Neural progenitor cell (in vitro differentiated cells): ENCODE data around the gene CNN3. TPM values are rescaled to one million over a fixed set of nuclear protein-coding genes. Genes with fewer than 3 reads are reported as not detected.

ENCODE experiments used
- DNase-seq: peaks from one replicate; pipeline ENCODE4 v3.0.0-alpha.2; 2016; ENCODE audit warnings: low spot score
- H2AFZ ChIP-seq: fragments of 200-600 bp; sonication (generic); replicated peaks from 2 replicates; pipeline ENCODE4 v1.6.1; 2016; ENCODE audit warnings: antibody characterized with exemption
- H3F3A ChIP-seq: fragments of 200-600 bp; sonication (generic); 2 replicates; pipeline ENCODE4 v1.6.1; 2016; ENCODE audit warnings: antibody characterized with exemption, low read depth
- H3K27ac ChIP-seq: fragments of 200-600 bp; sonication (generic); 2 replicates; pipeline ENCODE4 v1.5.1; 2016; ENCODE audit warnings: mild to moderate bottlenecking
- H3K27me3 ChIP-seq: fragments of 200-600 bp; sonication (generic); 2 replicates; pipeline ENCODE4 v1.6.1; 2016; ENCODE audit warnings: mild to moderate bottlenecking, moderate library complexity
- H3K36me3 ChIP-seq: fragments of 200-600 bp; sonication (generic); 2 replicates; pipeline ENCODE4 v1.5.1; 2016
- H3K4me1 ChIP-seq: fragments of 200-600 bp; sonication (generic); 2 replicates; pipeline ENCODE4 v1.6.1; 2016; ENCODE audit warnings: mixed run types
- H3K4me2 ChIP-seq: fragments of 200-600 bp; sonication (generic); 2 replicates; pipeline ENCODE4 v1.6.1; 2016
- H3K4me3 ChIP-seq: fragments of 200-600 bp; sonication (generic); 2 replicates; pipeline ENCODE4 v1.5.1; 2016
- H3K79me2 ChIP-seq: fragments of 200-600 bp; sonication (generic); 2 replicates; pipeline ENCODE4 v1.6.1; 2016; ENCODE audit warnings: low read depth
- H3K9ac ChIP-seq: fragments of 200-600 bp; sonication (generic); 2 replicates; pipeline ENCODE4 v1.6.1; 2016
- H3K9me3 ChIP-seq: fragments of 200-600 bp; sonication (generic); 2 replicates; pipeline ENCODE4 v1.5.1; 2016; ENCODE audit warnings: low read depth
- H4K20me1 ChIP-seq: fragments of 200-600 bp; sonication (generic); 2 replicates; pipeline ENCODE4 v1.6.1; 2016; ENCODE audit warnings: low read depth
- H3K27ac Mint-ChIP-seq: 3 replicates; pipeline ENCODE4 v1.8.0; 2021; ENCODE audit warnings: mixed read lengths
- H3K27me3 Mint-ChIP-seq: 2 replicates; pipeline ENCODE4 v1.8.0; 2022; ENCODE audit warnings: low read depth, mild to moderate bottlenecking, inconsistent platforms, moderate library complexity, mixed read lengths; ENCODE audit not compliant: insufficient read depth
- H3K36me3 Mint-ChIP-seq: 3 replicates; pipeline ENCODE4 v1.8.0; 2021; ENCODE audit warnings: mixed read lengths
- H3K4me1 Mint-ChIP-seq: 3 replicates; pipeline ENCODE4 v1.8.0; 2021; ENCODE audit warnings: mixed read lengths
- H3K4me3 Mint-ChIP-seq: 3 replicates; pipeline ENCODE4 v1.8.0; 2021; ENCODE audit warnings: mild to moderate bottlenecking, moderate library complexity, mixed read lengths
- H3K9me3 Mint-ChIP-seq: 3 replicates; pipeline ENCODE4 v1.8.0; 2020; ENCODE audit warnings: mixed read lengths
- EZH2 ChIP-seq: fragments of 200-600 bp; sonication (generic); IDR thresholded peaks from 2 replicates; pipeline ENCODE4 v1.6.1; 2017; ENCODE audit warnings: antibody characterized with exemption, mild to moderate bottlenecking, moderate library complexity
- EZH2phosphoT487 ChIP-seq: fragments of 200-600 bp; sonication (generic); IDR thresholded peaks from 2 replicates; pipeline ENCODE4 v1.6.1; 2017; ENCODE audit warnings: antibody characterized with exemption
- total RNA-seq: library from RNA; depleted of rRNA; stranded (reverse); fragments of >200 nt; gene quantifications from 2 replicates; pipeline ENCODE4 v1.2.3, GENCODE V29; 2015; ENCODE audit warnings: low replicate concordance
- TF ChIP-seq, protein P1 (sequence below): fragments of 200-600 bp; sonication (generic); IDR thresholded peaks from 2 replicates; pipeline ENCODE4 v1.5.1; 2017; ENCODE audit warnings: antibody characterized with exemption, mild to moderate bottlenecking

The CNN3 gene
- total RNA-seq, 1 donor from 2014 or later: 644 TPM

DNA sequence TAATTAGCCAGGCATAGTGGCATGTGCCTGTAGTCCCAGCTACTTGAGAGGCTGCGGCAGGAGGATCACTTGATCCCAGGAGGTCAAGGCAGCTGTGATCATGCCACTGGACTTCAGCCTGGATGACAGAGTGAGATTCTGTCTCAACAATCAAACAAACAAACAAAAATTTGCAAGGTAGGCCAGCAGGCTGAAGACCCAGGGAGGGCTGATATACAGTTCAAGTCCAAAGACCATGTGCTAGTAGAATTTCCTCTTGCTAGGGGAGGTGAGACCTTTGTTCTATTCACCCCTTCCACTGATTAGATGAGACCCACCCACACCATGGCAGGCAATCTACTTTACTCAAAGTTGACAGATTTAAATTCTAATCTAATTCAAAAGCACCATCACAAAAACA lies 31.2 kb upstream of the CNN3 start:
- H3K27ac Mint-ChIP-seq: no peak overlapping the region
- peaks cover 2% of the 10 kb centered on the region for H3K36me3 Mint-ChIP-seq
- peaks cover 2% of the 10 kb centered on the region for H3K9me3 Mint-ChIP-seq
- H3K9me3 ChIP-seq: no peaks in the 10 kb centered on the region
- H3F3A ChIP-seq: peaks cover 7% of the 10 kb centered on the region
- DNase-seq: no peak
- no peaks in the 10 kb centered on the region for H3K79me2 ChIP-seq
- H3K27ac ChIP-seq: no peak overlapping the region
- H3K4me1 Mint-ChIP-seq: peaks cover 31% of the 10 kb centered on the region
- peaks cover 12% of the 10 kb centered on the region for H3K4me1 ChIP-seq
- H4K20me1 ChIP-seq: no peaks in the 10 kb centered on the region
- H3K4me2 ChIP-seq: no peak overlapping the region
- no peak overlapping the region for H3K4me3 Mint-ChIP-seq
- no peak overlapping the region for H2AFZ ChIP-seq
- no peak overlapping the region for H3K4me3 ChIP-seq
- H3K27me3 ChIP-seq: no peaks in the 10 kb centered on the region
- no peaks in the 10 kb centered on the region for H3K36me3 ChIP-seq
- H3K27me3 Mint-ChIP-seq: peaks cover 5% of the 10 kb centered on the region
- H3K9ac ChIP-seq: no peak overlapping the region
- no peak for TF ChIP-seq EZH2
- no peak for TF ChIP-seq EZH2phosphoT487
- TF ChIP-seq, protein P1, sequence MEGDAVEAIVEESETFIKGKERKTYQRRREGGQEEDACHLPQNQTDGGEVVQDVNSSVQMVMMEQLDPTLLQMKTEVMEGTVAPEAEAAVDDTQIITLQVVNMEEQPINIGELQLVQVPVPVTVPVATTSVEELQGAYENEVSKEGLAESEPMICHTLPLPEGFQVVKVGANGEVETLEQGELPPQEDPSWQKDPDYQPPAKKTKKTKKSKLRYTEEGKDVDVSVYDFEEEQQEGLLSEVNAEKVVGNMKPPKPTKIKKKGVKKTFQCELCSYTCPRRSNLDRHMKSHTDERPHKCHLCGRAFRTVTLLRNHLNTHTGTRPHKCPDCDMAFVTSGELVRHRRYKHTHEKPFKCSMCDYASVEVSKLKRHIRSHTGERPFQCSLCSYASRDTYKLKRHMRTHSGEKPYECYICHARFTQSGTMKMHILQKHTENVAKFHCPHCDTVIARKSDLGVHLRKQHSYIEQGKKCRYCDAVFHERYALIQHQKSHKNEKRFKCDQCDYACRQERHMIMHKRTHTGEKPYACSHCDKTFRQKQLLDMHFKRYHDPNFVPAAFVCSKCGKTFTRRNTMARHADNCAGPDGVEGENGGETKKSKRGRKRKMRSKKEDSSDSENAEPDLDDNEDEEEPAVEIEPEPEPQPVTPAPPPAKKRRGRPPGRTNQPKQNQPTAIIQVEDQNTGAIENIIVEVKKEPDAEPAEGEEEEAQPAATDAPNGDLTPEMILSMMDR: no peak

DNA sequence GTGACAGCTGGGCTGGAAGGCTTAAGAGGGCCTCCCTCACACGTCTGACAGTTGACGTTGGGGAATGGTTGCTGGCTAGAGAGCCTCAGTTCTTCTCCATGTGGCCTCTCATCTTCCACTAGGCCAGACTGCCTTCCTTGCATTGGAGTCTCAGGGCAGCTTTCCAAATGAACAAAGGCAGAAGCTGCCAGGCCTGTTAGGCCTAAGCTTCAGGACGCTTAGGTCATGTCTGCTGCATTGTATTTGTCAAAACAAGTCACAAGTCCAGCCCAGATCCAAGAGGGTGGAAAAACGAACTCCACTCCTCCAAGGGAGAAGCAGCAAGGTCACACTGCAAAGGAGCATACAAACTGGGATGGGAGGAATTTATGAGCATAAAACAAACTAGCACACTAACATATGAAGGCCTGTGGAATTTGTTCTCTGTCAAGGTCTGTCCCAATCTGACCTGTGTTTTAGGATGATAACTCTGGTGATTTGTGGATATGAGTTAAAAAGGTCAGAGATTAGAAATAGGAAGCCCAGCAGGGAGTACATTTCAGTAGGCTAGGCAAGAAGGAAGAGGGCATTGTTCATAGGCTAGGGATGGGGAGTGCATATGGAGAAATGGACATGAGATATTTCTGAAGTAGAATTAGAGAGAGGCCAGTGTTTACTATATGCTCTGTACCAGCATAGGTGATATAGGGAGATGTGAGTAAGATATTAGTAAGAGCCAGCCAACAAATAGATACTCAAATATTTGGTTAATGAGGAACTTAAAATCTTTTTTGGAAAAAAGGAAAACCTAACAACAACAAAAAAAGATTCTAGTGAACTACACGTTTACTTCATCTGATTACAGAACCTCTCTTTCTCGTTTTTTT lies 29.1 kb upstream of the CNN3 start:
- Histone ChIP-seq H3K36me3 (no peaks in the 10 kb centered on the region), H3F3A (peaks cover 7% of the 10 kb centered on the region), H3K27me3 (no peaks in the 10 kb centered on the region), H3K4me1 (peaks cover 12% of the 10 kb centered on the region), H4K20me1 (no peaks in the 10 kb centered on the region), H3K27ac (no peak overlapping the region), H3K79me2 (no peaks in the 10 kb centered on the region), H3K4me3 (no peak overlapping the region), H3K9ac (no peak overlapping the region), H3K9me3 (no peaks in the 10 kb centered on the region), H3K4me2 (no peak overlapping the region), H2AFZ (no peak overlapping the region)
- Mint-ChIP-seq H3K27ac (no peak overlapping the region), H3K27me3 (peaks cover 6% of the 10 kb centered on the region), H3K4me1 (peaks cover 32% of the 10 kb centered on the region), H3K36me3 (peaks cover 6% of the 10 kb centered on the region), H3K4me3 (no peak overlapping the region), H3K9me3 (peaks cover 2% of the 10 kb centered on the region)
- TF ChIP-seq, protein P1: no peak
- no peak for DNase-seq

DNA sequence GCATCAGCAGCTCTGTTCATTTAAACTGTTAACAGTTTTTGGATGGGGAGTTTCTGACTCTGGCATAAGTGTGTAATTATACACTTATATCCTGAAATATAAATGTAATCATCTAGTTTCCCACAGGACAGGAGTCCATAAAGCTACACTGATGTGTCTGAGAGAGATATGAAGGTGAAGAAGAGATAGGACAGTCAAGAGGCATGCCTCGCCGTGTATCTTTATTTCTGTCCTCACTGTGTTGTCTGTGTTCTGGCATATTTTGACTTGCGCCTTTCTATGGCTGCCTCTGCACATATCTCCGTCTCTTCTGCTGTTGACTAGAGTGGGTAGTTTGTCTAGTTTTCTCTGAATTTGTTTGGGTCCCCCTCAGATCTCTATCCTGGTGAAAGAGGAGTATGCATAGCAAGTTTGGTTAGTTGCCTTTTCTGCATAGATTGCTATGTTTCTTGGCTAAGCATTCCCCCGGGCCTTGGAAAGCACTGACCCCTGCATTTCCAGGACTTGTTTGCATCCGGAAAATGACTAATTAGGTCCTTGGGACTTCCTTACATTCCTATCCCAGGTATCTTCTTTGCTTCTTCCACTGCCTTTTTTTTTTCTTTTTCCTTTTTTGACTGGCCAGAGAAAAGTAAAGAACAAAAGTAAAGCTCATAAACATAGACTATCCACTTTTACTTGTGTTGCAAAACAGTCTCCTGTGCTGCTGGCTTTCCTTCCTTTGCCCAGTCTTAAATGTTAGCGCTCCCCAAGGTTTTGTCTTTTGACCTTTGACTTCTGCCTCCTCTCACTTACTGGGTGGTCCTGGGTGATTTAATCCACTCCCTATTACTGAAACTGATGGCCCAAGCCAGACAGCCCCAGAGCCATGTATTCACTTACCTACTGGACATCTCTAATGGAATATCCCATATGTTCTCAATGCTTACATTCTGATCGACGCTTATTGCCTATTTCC lies 27.6 kb upstream of the CNN3 start:
- peaks cover 3% of the 10 kb centered on the region for H3K27me3 Mint-ChIP-seq
- peaks cover 2% of the 10 kb centered on the region for H3K9me3 Mint-ChIP-seq
- H4K20me1 ChIP-seq: no peaks in the 10 kb centered on the region
- no peak overlapping the region for H3K9ac ChIP-seq
- DNase-seq: peak; percentile 71
- TF ChIP-seq EZH2phosphoT487 (no peak), EZH2 (no peak)
- TF ChIP-seq, protein P1: no peak
- H3K36me3 ChIP-seq: no peaks in the 10 kb centered on the region
- H3K36me3 Mint-ChIP-seq: peaks cover 6% of the 10 kb centered on the region
- H3K79me2 ChIP-seq: no peaks in the 10 kb centered on the region
- H3K27me3 ChIP-seq: no peaks in the 10 kb centered on the region
- no peaks in the 10 kb centered on the region for H3K9me3 ChIP-seq
- peaks cover 32% of the 10 kb centered on the region for H3K4me1 Mint-ChIP-seq
- no peak overlapping the region for H2AFZ ChIP-seq
- H3K4me3 ChIP-seq: no peak overlapping the region
- peaks cover 7% of the 10 kb centered on the region for H3F3A ChIP-seq
- peak overlapping the region; percentile 33 for H3K27ac ChIP-seq
- H3K27ac Mint-ChIP-seq: no peak overlapping the region
- H3K4me1 ChIP-seq: peaks cover 15% of the 10 kb centered on the region
- no peak overlapping the region for H3K4me3 Mint-ChIP-seq
- H3K4me2 ChIP-seq: peak overlapping the region; percentile 12
